Measurements from ENCODE around the gene EDIL3.
"Not testable (repeated sequence)": the region's sequence is repeated elsewhere in the genome, so short reads cannot be mapped to it uniquely, and the experiment has no call there.

EDIL3 gene

GRCh38 chr5:84191281-84191680 is 193.4 kb downstream of the EDIL3 start:
- DNase-seq (ENCODE audit: low read depth in 1 of 2, low spot score in 1 of 2) = no peak

GRCh38 chr5:84184857-84185256 is 199.8 kb downstream of the EDIL3 start:
- DNase-seq (ENCODE audit: low read depth in 1 of 2, low spot score in 1 of 2) = no peak

- DNase-seq (ENCODE audit: low read depth in 1 of 2, low spot score in 1 of 2) = no peak
Observed at GRCh38 chr5:84181093-84181492, 203.6 kb downstream of the EDIL3 start.

GRCh38 chr5:84168841-84169240 is 215.8 kb downstream of the EDIL3 start:
- no peak for DNase-seq (ENCODE audit: low read depth in 1 of 2, low spot score in 1 of 2)

- no peak for DNase-seq (ENCODE audit: low read depth in 1 of 2, low spot score in 1 of 2)
Observed at GRCh38 chr5:84163671-84164070, 221.0 kb downstream of the EDIL3 start.

GRCh38 chr5:84162695-84163094 is 222.0 kb downstream of the EDIL3 start:
- no peak for DNase-seq (ENCODE audit: low read depth in 1 of 2, low spot score in 1 of 2)

GRCh38 chr5:84160650-84161049 is 224.0 kb downstream of the EDIL3 start:
- not testable (repeated sequence) for DNase-seq (ENCODE audit: low read depth in 1 of 2, low spot score in 1 of 2)

GRCh38 chr5:84149094-84149493 is 235.6 kb downstream of the EDIL3 start:
- DNase-seq (ENCODE audit: low read depth in 1 of 2, low spot score in 1 of 2) = no peak

- DNase-seq (ENCODE audit: low read depth in 1 of 2, low spot score in 1 of 2) = no peak
Observed at GRCh38 chr5:84148651-84149050, 236.0 kb downstream of the EDIL3 start.

- no peak for DNase-seq (ENCODE audit: low read depth in 1 of 2, low spot score in 1 of 2)
Observed at GRCh38 chr5:84137541-84137940, 247.1 kb downstream of the EDIL3 start.

GRCh38 chr5:84131372-84131771 is 253.3 kb downstream of the EDIL3 start:
- DNase-seq (ENCODE audit: low read depth in 1 of 2, low spot score in 1 of 2) = no peak

GRCh38 chr5:84130006-84130580 is 254.6 kb downstream of the EDIL3 start:
- DNase-seq (ENCODE audit: low read depth in 1 of 2, low spot score in 1 of 2) = no peak

GRCh38 chr5:84125216-84125615 is 259.5 kb downstream of the EDIL3 start:
- DNase-seq (ENCODE audit: low read depth in 1 of 2, low spot score in 1 of 2) = no peak

- no peak for DNase-seq (ENCODE audit: low read depth in 1 of 2, low spot score in 1 of 2)
Observed at GRCh38 chr5:84119252-84119651, 265.4 kb downstream of the EDIL3 start.

GRCh38 chr5:84118551-84118950 is 266.1 kb downstream of the EDIL3 start:
- DNase-seq (ENCODE audit: low read depth in 1 of 2, low spot score in 1 of 2) = no peak

GRCh38 chr5:84115727-84116126 is 269.0 kb downstream of the EDIL3 start:
- no peak for DNase-seq (ENCODE audit: low read depth in 1 of 2, low spot score in 1 of 2)

GRCh38 chr5:84113246-84114105 is 271.2 kb downstream of the EDIL3 start:
- no peak for DNase-seq (ENCODE audit: low read depth in 1 of 2, low spot score in 1 of 2)

- no peak for DNase-seq (ENCODE audit: low read depth in 1 of 2, low spot score in 1 of 2)
Observed at GRCh38 chr5:84092738-84093137, 291.9 kb downstream of the EDIL3 start.

- DNase-seq (ENCODE audit: low read depth in 1 of 2, low spot score in 1 of 2) = no peak
Observed at GRCh38 chr5:84091127-84091799, 293.4 kb downstream of the EDIL3 start.

GRCh38 chr5:84088996-84089395 is 295.7 kb downstream of the EDIL3 start:
- no peak for DNase-seq (ENCODE audit: low read depth in 1 of 2, low spot score in 1 of 2)

GRCh38 chr5:84086511-84086910 is 298.2 kb downstream of the EDIL3 start:
- DNase-seq (ENCODE audit: low read depth in 1 of 2, low spot score in 1 of 2) = no peak

- no peak for DNase-seq (ENCODE audit: low read depth in 1 of 2, low spot score in 1 of 2)
Observed at GRCh38 chr5:84085387-84086041, 299.2 kb downstream of the EDIL3 start.

All from activated T-helper 1 cell treated with anti-CD3 and anti-CD28 coated beads, Interleukin-2, amount 50 U/mL, for 16 hours (primary cell).